HG02840 (cell line): ENCODE data around the gene CLDN7.

Experiments used
- ATAC-seq: cut with Tn5 transposase; IDR thresholded peaks from one replicate; pipeline ENCODE4 v1.9.1; 2021; ENCODE audit warnings: mild to moderate bottlenecking, moderate library complexity, moderate number of reproducible peaks; ENCODE audit not compliant: unreplicated experiment, low FRiP score

CLDN7 gene

DNA sequence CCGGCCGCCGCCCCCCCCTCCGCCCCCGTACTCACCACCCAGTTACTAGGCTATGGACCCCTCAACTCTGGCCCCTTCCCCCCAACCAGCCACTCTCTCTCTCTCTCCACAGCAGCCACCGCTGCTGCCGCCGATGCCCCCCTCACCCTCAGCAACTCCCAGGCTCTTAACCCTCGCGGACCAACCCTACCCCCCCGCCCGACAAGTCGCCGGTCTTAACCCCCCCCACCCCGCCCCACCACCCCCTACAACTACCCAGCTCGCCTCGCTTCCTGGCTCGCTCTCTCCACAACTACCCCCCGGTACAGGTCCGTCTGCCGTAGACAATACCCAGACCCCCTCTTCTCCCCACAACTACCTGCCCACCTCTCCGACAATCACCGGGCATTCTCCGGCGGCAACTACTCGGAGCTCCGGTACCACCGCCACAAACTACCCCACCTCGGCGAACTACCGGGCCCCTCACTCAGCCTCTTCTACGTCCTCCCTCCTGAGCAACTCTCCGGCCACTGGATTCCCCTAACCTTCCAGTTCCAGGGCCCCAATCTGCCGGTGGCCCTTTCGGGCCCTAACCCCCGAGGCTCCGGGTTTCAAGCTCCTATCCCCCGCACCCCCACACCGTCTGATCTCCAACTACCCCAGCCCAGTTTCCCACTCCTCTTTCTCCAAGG is 23.7 kb downstream of the CLDN7 start:
- no peak for ATAC-seq

DNA sequence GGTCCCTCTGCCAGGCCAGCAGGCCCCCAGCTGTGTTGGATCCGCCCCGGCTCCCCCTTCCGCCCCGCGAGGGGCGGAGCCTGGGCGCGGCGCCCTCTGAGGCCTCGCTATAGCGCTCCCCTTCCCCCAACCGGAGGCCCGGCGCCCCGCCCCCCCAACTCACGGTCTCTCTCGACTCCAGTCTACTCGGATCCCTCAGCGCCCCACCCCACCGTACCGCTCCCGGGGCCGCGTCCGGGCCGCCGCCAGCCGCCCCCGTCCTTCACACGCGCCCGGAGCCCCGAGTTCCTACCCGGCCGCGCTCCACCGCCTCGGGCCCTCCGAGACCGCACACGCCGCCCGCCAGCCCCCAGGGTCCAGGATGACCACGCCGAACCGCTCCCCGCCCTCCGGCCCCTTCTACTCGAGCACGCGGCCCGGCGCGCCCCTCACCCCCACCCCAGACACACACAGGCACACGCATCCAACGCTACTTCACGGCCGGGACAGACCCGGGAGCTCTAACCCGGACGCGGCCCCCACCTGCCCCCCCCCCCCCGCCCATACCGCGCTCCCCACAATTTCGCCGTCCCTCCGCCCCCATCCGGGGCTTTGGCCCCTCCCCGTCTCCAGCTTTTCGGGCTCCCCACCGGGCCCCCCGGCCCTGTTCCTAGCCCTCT is 24.4 kb downstream of the CLDN7 start:
- ATAC-seq: no peak

DNA sequence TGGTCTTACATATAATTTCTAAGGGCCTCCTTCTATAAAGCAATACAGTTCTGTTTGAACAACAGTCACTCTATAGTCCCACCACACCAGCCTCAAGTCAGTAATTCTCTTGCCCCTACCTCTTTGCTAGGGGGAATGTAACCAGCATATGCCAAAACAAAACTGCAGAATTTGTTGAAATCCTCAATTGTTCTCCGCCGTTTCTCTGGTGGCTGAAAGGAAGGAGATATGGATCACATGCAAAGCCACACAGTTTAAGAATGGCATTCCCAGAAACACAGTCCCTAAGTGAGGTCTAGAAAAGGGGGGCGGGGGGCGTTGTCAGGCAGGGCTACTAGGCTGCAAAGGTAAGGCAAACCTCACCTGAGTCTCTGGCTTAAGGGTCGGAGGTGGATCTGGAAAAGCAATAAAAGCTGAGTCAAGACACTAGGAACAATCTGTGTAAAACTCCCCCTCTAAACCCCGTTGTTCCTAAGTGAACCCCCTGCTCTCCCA is 25.0 kb downstream of the CLDN7 start:
- ATAC-seq: no peak

DNA sequence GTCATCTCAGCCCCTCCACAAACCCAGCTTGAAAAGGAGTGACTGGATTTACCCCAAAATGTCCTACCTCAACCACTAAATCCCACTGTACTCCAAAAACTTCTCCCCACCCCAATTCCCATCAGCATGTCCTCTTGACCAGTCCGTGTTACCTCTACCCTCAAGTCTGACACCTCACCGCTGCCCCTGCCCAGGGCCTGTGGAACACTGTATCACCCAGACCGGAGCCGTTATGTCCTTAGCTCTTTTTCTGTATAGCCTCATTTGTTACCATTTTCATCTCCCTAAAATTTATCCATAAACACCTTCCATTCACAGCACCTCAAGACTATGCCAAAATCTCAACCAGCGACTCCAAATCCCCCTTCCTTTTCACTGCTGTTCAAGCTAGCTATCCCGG is 25.5 kb downstream of the CLDN7 start:
- ATAC-seq: no peak

DNA sequence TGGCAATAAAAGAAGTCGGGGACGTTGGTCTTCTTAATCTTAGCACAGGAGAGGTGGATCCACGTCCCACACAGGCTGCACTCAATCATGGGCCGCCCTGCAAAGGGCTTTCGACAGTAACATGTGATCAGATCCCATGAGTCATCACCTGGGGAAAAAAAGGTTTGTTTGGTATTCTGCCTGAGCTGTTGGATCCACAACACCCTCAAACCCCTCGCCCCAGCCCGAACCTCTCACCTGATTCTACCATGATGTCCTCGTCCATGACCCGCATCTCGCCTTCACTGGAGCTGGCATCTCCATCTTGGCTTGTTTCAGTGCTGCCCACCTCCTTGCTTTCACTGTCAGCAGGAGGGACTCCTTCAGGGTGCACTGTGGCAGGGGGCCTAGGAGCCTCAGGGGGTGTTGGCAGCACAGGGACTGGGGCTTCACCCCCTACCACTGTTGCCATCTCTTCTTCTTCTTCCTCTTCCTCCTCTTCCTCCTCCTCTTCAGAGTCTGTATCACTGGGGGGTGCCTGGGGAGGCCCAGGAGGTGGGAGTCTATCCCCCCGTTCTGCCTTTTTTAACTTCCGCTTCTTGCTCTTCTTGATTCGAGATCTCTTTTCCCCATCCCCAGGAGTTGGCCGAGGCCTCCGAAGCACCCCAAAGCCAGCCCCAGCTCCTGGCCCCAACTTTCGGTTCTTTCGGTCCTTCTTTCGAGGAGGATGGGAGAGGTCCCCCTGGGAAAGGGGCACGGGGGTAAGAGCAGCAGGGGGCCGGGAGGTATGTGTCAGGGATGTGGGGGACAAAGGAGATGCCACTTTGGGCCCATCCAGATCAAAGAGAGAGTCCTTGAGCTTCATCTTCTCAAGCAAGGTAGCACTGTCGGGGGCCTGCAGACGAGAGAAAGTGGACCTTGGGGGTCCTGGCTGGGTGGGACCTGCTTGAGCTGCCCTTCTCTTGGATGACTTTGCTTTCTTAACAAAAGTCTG is 26.3 kb downstream of the CLDN7 start:
- ATAC-seq: no peak

DNA sequence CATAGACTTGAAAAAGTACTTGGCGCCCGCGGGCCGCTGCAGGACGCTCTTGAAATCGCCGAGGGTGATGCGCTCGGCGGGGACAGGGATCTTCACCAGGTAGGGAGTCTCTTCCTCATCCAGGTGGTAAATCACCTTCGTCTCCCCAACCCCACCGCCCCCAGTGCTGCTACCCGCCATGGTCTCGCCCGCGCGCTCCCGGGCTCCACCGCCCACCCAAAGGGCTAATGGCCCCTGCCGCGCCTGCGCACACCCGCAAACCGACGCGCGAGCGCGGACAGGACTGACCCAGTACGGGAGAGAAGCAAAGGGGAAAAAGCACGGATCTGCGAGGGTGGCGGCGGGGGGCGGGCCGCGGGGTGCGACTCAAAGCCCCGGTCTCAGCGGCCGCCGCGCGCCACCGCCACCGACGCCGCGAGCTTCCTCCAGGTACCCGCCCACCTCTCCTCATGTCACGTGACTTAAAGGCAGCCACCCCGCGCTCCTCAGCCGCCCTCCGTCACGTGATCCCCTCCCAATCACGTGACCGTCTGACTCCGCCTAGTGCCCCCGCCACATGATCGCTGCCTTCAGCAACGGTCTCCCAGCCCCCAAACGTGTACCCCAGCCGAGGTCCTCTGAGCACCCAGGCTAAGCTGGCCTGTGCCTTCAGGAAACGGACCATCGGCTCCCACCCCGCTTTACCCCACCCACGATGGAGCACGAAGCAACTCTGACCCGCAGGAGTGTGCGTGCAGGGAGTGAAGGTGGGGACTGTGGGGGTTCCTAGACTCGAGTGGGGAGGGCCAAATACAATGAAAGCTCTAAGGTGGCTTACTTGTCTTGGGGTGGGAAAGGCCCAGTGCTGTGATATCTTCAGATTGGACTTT is 28.0 kb downstream of the CLDN7 start, which contains the start of gene DVL2:
DVL2 (minus strand) TSS at position 435 of the 869 bp plus-strand sequence; CDS start at position 180, 255 bp downstream.
- peak; percentile 57 for ATAC-seq

DNA sequence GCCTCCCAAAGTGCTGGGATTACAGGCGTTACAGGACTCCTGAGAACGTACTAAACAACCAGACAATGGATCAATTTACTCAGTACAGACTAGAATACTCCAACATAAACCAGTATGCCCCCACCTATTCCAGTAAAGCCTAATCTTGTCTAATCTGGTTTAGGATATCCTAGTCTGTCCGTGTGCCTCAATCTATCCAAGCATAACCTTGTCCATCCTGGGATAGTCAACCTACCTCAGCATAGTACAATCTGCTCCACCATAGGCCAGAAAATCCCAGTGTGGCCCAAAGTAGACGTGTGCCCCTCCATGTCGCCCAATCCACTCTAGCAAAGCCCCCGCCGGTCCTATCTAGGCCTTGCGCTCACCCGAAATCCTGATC is 28.6 kb downstream of the CLDN7 start:
- ATAC-seq: no peak

DNA sequence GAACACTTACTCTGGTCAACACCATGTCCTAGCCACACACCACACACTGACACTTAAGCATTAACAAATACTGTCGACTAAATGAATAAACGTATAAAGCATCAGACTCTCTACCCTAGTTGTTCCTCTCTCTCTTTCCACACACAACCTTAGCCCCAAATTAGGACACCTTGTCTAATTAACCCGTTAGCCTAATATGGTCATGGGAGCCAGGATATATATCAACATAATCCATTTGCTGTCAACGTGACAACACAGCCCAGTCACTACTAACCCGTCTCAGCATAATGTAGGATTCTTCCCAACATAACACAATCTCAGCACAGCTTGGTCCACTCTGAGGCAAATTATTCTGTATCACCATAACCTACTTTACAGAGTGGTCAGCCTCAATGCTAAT is 30.2 kb downstream of the CLDN7 start:
- ATAC-seq: no peak

DNA sequence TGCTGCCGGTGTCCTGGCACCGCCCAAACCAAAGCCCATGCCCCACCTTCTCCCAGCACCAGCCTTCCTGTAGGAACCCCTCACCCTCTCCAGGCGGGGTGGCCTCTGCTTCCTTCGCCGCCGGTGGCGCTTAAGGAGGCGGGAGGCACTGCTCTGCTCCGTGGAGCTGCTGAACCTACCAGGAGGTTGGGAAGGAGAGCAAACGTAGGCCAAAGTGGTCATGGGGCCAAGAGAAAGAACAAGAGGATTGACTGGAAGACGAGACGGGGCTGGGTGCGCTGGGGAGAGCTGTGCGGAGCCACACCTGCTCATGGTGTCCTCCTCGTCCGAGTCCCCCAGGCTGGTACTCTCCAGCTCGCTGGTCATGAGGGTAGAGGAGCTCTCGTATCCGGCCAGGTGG is 32.8 kb downstream of the CLDN7 start:
- ATAC-seq: no peak

DNA sequence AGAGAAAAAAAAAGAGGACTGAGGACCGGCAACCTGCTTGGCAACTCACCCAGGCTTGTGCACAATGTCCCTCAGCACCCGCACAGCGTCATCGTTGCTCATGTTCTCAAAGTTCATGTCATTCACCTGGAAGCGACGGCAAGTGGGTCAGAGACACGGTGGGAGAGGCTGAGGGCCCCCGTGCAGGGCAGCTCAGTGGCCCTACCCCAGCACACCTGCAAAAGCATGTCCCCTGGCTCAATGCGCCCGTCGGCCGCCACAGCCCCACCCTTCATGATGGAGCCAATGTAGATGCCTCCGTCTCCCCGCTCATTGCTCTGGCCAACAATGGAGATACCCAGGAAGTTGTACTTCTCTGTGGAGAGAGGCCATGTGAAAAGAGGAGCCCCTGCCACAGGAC is 33.4 kb downstream of the CLDN7 start:
- no peak for ATAC-seq

DNA sequence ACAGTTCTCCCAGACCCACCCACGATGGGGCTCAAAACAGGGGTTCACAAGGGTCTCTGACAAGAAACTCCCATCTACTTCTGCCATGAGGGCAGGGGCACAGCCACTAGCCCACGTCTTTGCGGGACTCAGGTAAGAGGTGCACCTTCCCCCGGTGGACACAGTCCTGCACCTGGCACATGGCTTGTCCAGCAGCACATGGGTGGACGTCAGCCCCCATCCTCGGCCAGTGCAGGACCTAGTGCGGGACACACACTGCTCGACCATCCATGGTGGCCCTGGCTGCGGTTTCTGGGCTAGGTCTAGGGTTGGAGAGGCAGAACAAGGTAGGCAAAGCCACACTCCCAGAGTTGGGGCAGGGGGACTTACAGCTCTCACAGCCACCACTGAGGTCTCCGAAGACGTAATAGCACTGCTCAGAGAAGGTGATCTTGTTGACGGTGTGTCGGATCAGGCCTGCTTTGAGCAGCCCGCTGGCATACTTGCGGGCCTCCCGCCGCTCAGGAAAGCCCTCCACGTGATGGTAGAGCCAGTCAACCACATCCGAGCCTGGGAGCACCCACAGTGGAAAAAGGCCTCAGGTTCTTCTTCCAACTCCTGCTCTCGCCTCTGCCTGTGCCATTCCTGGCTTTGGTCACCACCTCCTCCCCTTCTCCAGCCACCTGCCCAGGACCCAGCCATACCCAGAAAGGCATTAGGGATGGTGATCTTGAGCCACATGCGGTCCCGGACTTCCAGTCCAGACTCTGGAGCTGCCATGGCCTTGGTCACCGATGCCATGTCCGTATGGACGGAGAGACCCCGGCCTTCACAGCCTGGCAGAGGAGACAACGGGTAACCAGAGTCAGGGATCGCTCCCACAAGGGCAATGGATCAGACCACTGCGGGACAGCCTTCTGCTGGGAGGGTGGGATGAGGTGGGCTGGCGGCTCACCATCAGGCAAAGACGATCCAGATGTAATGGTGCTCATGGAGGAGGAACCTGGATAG is 35.3 kb downstream of the CLDN7 start:
- no peak for ATAC-seq

DNA sequence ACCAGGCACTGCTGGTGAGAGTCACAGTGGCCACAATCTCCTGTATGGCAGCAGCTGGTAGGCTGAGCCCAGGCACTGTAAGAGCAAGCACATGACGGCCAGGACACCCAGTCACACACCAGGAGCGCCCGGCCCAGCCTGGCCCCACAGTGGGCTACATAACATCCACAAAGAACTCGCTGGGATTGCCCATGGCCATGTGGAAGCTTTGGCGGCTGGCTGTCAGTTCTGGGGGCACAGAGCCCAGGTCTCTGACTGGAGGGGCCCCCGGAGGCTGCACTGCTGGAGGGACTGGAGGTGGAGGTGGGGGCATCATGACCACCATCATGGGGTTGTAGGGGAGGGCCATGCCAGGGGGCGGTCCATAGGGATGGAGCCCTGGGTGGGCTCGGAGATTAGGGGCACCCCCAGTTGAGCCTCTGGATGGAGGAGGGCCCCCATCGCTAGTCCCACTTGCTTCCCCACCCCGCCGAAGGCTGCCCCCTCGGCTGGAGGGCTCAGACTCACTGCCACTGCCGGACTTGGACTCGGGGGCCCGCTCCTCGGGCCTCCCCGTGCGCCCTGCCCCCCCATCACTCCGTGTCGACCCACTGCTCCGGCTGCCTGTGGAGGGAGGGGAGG is 36.5 kb downstream of the CLDN7 start:
- no peak for ATAC-seq

DNA sequence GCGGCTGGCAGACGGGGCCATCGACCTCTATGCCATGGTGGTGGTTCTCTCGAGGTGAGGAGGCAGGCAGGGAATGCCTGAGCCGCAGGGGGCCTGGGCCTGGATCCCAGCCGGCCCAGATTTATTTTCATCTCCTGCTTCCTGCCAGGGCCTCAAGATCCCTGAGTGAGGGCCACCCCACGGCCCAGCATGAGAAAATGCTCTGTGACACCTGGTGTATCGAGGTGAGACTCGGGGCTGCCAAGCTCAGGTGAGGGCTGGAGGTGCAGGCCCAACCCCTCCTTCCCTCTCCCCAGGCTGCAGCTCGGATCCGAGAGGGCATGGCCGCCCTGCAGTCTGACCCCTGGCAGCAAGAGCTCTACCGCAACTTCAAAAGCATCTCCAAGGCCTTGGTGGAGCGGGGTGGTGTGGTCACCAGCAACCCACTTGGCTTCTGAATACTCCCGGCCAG is 37.6 kb downstream of the CLDN7 start:
- ATAC-seq: no peak

DNA sequence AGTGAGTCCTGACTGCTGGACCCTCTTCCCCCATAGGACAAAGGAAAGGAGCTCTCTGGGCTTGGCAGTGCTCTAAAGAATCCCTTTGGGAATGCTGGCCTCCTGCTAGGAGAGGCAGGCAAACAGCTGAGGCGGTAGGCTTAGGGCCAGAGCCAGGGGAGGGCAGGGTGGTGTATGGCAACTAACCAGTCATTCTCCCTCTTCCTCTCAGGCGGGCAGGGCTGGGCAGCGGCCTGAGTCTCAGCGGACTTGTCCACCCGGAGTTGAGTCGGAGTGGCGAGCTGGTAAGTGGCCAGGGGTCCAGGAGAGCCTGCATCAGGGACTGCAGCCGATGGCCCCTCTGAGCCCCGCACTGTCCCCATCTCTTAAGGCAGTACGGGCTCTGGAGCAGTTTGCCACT is 38.2 kb downstream of the CLDN7 start:
- ATAC-seq: no peak

DNA sequence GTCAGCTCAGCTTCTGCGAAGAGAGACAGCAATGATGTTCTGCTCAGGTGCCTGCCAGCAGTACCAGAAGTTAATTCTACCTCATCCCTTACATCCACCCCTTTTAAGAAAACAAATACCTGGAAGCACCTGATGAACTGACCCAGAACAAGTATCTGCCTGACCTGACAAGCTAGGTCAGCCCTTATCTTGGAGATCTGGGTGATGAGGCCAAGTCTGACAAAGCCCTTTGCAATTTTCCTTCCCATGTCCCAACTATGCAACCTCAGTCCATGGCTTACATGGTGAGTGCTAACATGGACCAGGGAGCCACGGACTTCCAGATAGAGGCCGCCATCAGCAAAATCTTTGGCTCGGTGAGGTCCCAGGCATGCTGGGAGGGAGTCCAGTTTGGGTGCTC is 38.9 kb downstream of the CLDN7 start:
- ATAC-seq: no peak

DNA sequence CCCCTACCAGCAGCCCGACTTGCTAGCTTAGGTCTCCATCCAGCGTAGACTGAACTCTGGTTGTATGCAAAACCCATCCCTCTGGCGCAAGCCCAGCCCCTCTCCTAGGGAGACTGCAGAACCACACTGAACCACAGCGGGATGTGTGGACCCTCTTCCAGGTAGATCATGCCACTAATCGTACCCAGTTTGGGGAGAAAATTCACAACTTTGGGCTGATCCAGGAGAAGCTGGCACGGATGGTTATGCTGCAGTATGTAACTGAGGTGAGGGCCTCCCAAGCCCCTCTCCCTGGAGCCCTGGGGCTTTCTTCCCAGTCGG is 39.3 kb downstream of the CLDN7 start:
- ATAC-seq: no peak

DNA sequence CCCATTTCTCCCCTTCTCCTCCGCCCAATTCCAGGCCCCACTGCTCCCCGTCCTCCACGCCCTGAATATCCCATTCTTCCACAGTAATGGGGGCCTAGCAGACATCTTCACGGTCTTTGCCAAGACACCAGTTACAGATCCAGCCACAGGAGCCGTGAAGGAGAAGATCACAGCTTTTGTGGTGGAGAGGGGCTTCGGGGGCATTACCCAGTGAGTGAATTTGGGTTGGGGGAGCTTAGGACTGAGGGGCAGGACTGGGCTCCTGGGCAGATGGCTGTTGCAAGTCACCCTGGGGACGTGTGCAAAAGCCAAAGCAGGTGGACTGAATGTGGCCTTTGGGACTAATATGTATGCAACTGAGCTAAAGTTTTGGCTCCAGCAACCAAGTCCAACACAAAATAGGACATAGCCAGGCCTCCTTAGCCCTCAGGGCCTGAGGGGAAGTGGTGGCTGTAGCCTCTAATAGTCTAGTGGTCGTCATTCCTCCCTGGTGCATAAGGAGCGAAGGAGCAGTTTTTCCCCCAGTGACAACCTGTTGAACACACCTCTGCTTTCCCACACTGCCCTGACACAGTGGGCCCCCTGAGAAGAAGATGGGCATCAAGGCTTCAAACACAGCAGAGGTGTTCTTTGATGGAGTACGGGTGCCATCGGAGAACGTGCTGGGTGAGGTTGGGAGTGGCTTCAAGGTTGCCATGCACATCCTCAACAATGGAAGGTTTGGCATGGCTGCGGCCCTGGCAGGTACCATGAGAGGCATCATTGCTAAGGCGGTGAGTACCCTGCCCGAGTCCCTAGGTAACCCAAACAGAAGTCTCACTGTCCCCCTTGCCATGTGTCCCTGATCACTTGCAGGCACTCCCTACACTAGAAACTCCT is 39.9 kb downstream of the CLDN7 start:
- ATAC-seq: no peak
